Loucy (cell line): Measurements from ENCODE around the gene POU2F1.

ENCODE experiments used
- H2AFZ ChIP-seq: fragments of 200-600 bp; sonication (generic); 2 replicates; pipeline ENCODE4 v1.6.0; 2016; ENCODE audit warnings: antibody characterized with exemption, mild to moderate bottlenecking, low read length, moderate library complexity
- H3F3A ChIP-seq: fragments of 200-600 bp; 2 replicates; pipeline ENCODE4 v1.6.0; 2016; ENCODE audit warnings: antibody characterized with exemption, low read depth, mild to moderate bottlenecking
- H3K27me3 ChIP-seq: fragments of 200-600 bp; sonication (generic); 2 replicates; pipeline ENCODE4 v1.6.1; 2014; ENCODE audit warnings: low read length, mild to moderate bottlenecking; ENCODE audit not compliant: insufficient read depth, poor library complexity, severe bottlenecking
- H3K36me3 ChIP-seq: fragments of 200-600 bp; sonication (generic); 2 replicates; pipeline ENCODE4 v1.6.1; 2016; ENCODE audit warnings: low read length; ENCODE audit not compliant: insufficient read depth
- H3K4me1 ChIP-seq: fragments of 200-600 bp; sonication (generic); 2 replicates; pipeline ENCODE4 v1.5.1; 2014; ENCODE audit warnings: low read length, mild to moderate bottlenecking; ENCODE audit not compliant: insufficient read depth, poor library complexity, severe bottlenecking
- H3K4me2 ChIP-seq: fragments of 200-600 bp; sonication (generic); 2 replicates; pipeline ENCODE4 v1.6.0; 2014; ENCODE audit warnings: antibody characterized with exemption, low read length, low read depth, mild to moderate bottlenecking; ENCODE audit not compliant: poor library complexity, severe bottlenecking
- H3K4me3 ChIP-seq: fragments of 200-600 bp; sonication (generic); 2 replicates; pipeline ENCODE4 v1.5.1; 2014; ENCODE audit warnings: low read length, mild to moderate bottlenecking, mixed read lengths; ENCODE audit not compliant: poor library complexity, severe bottlenecking
- H3K79me2 ChIP-seq: fragments of 200-600 bp; sonication (generic); 2 replicates; pipeline ENCODE4 v1.6.1; 2014; ENCODE audit warnings: low read length; ENCODE audit not compliant: insufficient read depth
- H3K9ac ChIP-seq: fragments of 200-600 bp; sonication (generic); 2 replicates; pipeline ENCODE4 v1.6.0; 2014; ENCODE audit warnings: mild to moderate bottlenecking, low read depth, low read length, moderate library complexity; ENCODE audit not compliant: poor library complexity, severe bottlenecking
- H3K9me2 ChIP-seq: fragments of 200-600 bp; sonication (generic); replicated peaks from 2 replicates; pipeline ENCODE4 v1.6.1; 2016; ENCODE audit warnings: low read depth, low read length, mixed read lengths
- H3K9me3 ChIP-seq: fragments of 200-600 bp; sonication (generic); 2 replicates; pipeline ENCODE4 v1.6.1; 2014; ENCODE audit warnings: mild to moderate bottlenecking, antibody characterized with exemption, low read length, low read depth; ENCODE audit not compliant: insufficient read depth
- H4K20me1 ChIP-seq: fragments of 200-600 bp; sonication (generic); 2 replicates; pipeline ENCODE4 v1.6.0; 2014; ENCODE audit warnings: antibody characterized with exemption, low read length, mild to moderate bottlenecking; ENCODE audit not compliant: insufficient read depth, poor library complexity, severe bottlenecking
- EZH2phosphoT487 ChIP-seq: fragments of 200-600 bp; IDR thresholded peaks from 2 replicates; pipeline ENCODE4 v1.6.1; 2018; ENCODE audit warnings: antibody characterized with exemption, mild to moderate bottlenecking, moderate library complexity, borderline replicate concordance
- TF ChIP-seq, protein P1 (sequence below): fragments of 200-600 bp; sonication (generic); conservative IDR thresholded peaks from 2 replicates; pipeline ENCODE4 v1.5.1; 2014; ENCODE audit warnings: mild to moderate bottlenecking, antibody characterized with exemption, low read length

POU2F1 gene

GRCh38 chr1:167291539-167292185, 71.0 kb downstream of the POU2F1 start:
- no peaks in the 10 kb centered on the region for H3K9me2 ChIP-seq
- H2AFZ ChIP-seq: no peak overlapping the region
- TF ChIP-seq EZH2phosphoT487: no peak
- TF ChIP-seq, protein P1, sequence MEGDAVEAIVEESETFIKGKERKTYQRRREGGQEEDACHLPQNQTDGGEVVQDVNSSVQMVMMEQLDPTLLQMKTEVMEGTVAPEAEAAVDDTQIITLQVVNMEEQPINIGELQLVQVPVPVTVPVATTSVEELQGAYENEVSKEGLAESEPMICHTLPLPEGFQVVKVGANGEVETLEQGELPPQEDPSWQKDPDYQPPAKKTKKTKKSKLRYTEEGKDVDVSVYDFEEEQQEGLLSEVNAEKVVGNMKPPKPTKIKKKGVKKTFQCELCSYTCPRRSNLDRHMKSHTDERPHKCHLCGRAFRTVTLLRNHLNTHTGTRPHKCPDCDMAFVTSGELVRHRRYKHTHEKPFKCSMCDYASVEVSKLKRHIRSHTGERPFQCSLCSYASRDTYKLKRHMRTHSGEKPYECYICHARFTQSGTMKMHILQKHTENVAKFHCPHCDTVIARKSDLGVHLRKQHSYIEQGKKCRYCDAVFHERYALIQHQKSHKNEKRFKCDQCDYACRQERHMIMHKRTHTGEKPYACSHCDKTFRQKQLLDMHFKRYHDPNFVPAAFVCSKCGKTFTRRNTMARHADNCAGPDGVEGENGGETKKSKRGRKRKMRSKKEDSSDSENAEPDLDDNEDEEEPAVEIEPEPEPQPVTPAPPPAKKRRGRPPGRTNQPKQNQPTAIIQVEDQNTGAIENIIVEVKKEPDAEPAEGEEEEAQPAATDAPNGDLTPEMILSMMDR: no peak
- no peaks in the 10 kb centered on the region for H3F3A ChIP-seq
- H3K9ac ChIP-seq: no peak overlapping the region
- no peaks in the 10 kb centered on the region for H3K27me3 ChIP-seq
- peaks cover 98% of the 10 kb centered on the region for H3K79me2 ChIP-seq
- no peaks in the 10 kb centered on the region for H3K36me3 ChIP-seq
- H4K20me1 ChIP-seq: peaks cover 38% of the 10 kb centered on the region
- no peak overlapping the region for H3K4me3 ChIP-seq
- H3K4me1 ChIP-seq: peaks cover 25% of the 10 kb centered on the region
- no peaks in the 10 kb centered on the region for H3K9me3 ChIP-seq
- H3K4me2 ChIP-seq: no peak overlapping the region

DNA sequence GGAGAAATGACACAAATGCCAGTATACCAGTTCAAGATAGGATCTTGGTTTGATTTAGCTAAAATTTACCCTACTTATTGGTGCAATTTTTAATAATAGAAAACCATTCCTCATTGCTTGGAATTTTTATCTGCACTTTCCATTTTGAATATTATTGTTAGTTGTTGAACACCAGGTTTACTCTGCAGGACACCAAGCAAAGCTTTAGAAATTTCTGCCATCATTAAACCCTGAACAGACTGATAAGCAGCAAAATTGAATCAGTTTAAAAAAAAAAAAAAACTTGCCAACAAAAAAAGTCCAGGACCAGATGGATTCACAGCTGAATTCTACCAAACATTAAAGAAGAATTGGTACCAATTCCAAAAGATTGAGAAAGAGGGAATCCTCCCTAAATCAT, 71.5 kb downstream of the POU2F1 start:
- Histone ChIP-seq H4K20me1 (peaks cover 32% of the 10 kb centered on the region), H3K4me2 (no peak overlapping the region), H3K9me3 (no peaks in the 10 kb centered on the region), H3K4me1 (peaks cover 21% of the 10 kb centered on the region), H3K36me3 (no peaks in the 10 kb centered on the region), H3K79me2 (peaks cover 98% of the 10 kb centered on the region), H3K27me3 (no peaks in the 10 kb centered on the region), H3K4me3 (no peak overlapping the region), H3F3A (no peaks in the 10 kb centered on the region), H3K9ac (no peak overlapping the region), H3K9me2 (no peaks in the 10 kb centered on the region), H2AFZ (no peak overlapping the region)
- TF ChIP-seq, protein P1: no peak
- TF ChIP-seq EZH2phosphoT487: no peak

DNA sequence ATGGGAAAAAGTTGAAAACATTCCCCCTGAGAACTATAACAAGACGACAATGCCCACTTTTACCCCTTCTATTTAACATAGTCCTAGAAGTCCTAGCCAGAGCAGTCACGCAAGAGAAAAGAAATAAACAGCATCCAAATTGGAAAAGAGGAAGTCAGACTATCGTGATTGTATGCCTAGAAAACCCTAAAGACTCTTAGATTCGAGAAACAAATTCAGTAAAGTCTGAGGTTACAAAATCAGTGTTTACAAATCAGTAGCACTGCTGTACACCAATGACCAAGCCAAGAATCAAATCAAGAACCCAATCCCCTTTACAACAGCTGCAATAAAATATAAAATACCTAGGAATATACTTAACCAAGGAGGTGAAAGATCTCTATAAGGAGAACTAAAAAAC, 72.4 kb downstream of the POU2F1 start:
- Histone ChIP-seq H3K4me2 (no peak overlapping the region), H3K9ac (no peak overlapping the region), H4K20me1 (peaks cover 28% of the 10 kb centered on the region), H3K4me1 (peaks cover 18% of the 10 kb centered on the region), H3K9me2 (no peaks in the 10 kb centered on the region), H3K4me3 (no peak overlapping the region), H3F3A (no peaks in the 10 kb centered on the region), H3K9me3 (no peaks in the 10 kb centered on the region), H3K36me3 (no peaks in the 10 kb centered on the region), H3K79me2 (peaks cover 98% of the 10 kb centered on the region), H2AFZ (no peak overlapping the region), H3K27me3 (no peaks in the 10 kb centered on the region)
- TF ChIP-seq, protein P1: no peak
- no peak for TF ChIP-seq EZH2phosphoT487
